Endothelial cell of umbilical vein (primary cell): Measurements from ENCODE around the gene VPS45.

Source experiments
- CTCF ChIP-seq, 2 donors: IDR thresholded peaks; 1 replicate in 1 of 2; 2 replicates in 1 of 2; pipeline ENCODE4 v1.5.1; 2011; ENCODE audit warnings: low read length in 2 of 2, mild to moderate bottlenecking in 2 of 2, moderate library complexity in 2 of 2, control low read depth in 1 of 2, inconsistent platforms in 1 of 2, low read depth in 1 of 2; ENCODE audit not compliant: insufficient read depth in 1 of 2; ENCODE audit errors: extremely low read depth in 1 of 2
- EZH2 ChIP-seq: IDR thresholded peaks from 2 replicates; pipeline ENCODE4 v1.6.1; 2012; ENCODE audit warnings: borderline replicate concordance, low read depth, mild to moderate bottlenecking, moderate library complexity, low read length, inconsistent platforms; ENCODE audit not compliant: severe bottlenecking
- FOS ChIP-seq: IDR thresholded peaks from 2 replicates; pipeline ENCODE4 v1.6.1; 2011; ENCODE audit warnings: mild to moderate bottlenecking, low read length, moderate library complexity, borderline replicate concordance; ENCODE audit not compliant: insufficient read depth
- JUN ChIP-seq: IDR thresholded peaks from 2 replicates; pipeline ENCODE4 v1.6.1; 2011; ENCODE audit warnings: borderline replicate concordance, low read depth; ENCODE audit not compliant: insufficient read length, insufficient read depth
- MAX ChIP-seq: IDR thresholded peaks from 2 replicates; pipeline ENCODE4 v1.6.1; 2011; ENCODE audit not compliant: insufficient read depth, insufficient read length
- MYC ChIP-seq: IDR thresholded peaks from one replicate; pipeline ENCODE4 v1.6.1; 2011; ENCODE audit warnings: mild to moderate bottlenecking, low read depth, low read length
- POLR2A ChIP-seq: IDR thresholded peaks from 2 replicates; pipeline ENCODE4 v1.6.1; 2012; ENCODE audit warnings: low read depth, mild to moderate bottlenecking, control low read depth, low read length
- POLR2AphosphoS5 ChIP-seq: IDR thresholded peaks from 2 replicates; pipeline ENCODE4 v1.6.1; 2012; ENCODE audit warnings: low read depth, mild to moderate bottlenecking, control low read depth, low read length, moderate library complexity; ENCODE audit not compliant: insufficient read depth

- no peak for TF ChIP-seq EZH2
- no peak for TF ChIP-seq CTCF (IDR thresholded peaks at IDR 0.05; ENCODE audit: extremely low read depth in 1 of 2, insufficient read depth in 1 of 2, low read depth in 1 of 2, low read length in 2 of 2)
- no peak for TF ChIP-seq POLR2A
- no peak for TF ChIP-seq MAX
- no peak for TF ChIP-seq MYC
- no peak for TF ChIP-seq POLR2AphosphoS5
- TF ChIP-seq FOS = no peak
- no peak for TF ChIP-seq JUN
Measured at GRCh38 chr1:150115121-150115520, 47.5 kb downstream of the VPS45 start.
